Prostate gland (tissue), 2 donors: Measurements from ENCODE around the gene GLRX.

Experiments used
- POLR2A ChIP-seq: fragments of 450-650 bp; IDR thresholded peaks from one replicate; pipeline ENCODE4 v1.6.1; 2016; ENCODE audit warnings: antibody characterized with exemption, mild to moderate bottlenecking
- POLR2AphosphoS5 ChIP-seq: sonication (generic); formaldehyde crosslinking; IDR thresholded peaks from one replicate; pipeline ENCODE4 v1.6.1; 2017; ENCODE audit warnings: antibody characterized with exemption
- TF ChIP-seq, protein P1 (sequence below), 4 experiments: fragments of 200-600 bp in 2 of 4; fragments of 450-650 bp in 2 of 4; sonication (generic) in 2 of 4; IDR thresholded peaks; 1 replicate in 3 of 4; 2 replicates in 1 of 4; pipeline ENCODE4 v1.5.1; 2016 to 2019; ENCODE audit warnings: antibody characterized with exemption in 4 of 4, mild to moderate bottlenecking in 2 of 4, moderate library complexity in 2 of 4

DNA sequence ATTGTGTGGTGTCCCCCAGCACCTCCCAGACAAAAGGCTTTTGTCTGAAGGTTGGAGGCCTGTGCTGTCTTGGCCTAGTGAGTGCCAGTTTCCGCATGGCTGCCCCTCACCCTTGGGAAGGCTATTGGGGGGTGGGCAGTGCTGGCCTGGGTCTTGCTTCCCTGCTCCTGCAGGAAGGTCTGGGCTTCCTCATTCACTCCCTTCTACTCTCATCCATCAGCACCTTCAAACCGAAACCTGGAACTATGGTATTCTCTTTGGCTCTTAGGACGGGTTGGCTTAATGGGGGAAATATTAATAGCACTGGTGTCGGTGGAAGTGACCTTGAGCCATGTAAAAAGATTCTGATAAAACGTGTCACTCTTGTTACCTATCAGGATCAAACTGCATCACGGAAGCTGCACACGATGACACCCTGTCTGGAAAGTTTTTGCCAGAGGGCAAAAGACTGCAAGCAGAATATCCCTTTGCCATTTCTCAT is 34.0 kb upstream of the GLRX start:
- TF ChIP-seq, protein P1, sequence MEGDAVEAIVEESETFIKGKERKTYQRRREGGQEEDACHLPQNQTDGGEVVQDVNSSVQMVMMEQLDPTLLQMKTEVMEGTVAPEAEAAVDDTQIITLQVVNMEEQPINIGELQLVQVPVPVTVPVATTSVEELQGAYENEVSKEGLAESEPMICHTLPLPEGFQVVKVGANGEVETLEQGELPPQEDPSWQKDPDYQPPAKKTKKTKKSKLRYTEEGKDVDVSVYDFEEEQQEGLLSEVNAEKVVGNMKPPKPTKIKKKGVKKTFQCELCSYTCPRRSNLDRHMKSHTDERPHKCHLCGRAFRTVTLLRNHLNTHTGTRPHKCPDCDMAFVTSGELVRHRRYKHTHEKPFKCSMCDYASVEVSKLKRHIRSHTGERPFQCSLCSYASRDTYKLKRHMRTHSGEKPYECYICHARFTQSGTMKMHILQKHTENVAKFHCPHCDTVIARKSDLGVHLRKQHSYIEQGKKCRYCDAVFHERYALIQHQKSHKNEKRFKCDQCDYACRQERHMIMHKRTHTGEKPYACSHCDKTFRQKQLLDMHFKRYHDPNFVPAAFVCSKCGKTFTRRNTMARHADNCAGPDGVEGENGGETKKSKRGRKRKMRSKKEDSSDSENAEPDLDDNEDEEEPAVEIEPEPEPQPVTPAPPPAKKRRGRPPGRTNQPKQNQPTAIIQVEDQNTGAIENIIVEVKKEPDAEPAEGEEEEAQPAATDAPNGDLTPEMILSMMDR (IDR thresholded peaks at IDR 0.05) = no peak
- TF ChIP-seq POLR2A (no peak), POLR2AphosphoS5 (no peak)
